ENCODE data around the gene ADAMTS2. TPM values are rescaled to one million over a fixed set of nuclear protein-coding genes. Genes with fewer than 3 reads are reported as not detected.

ADAMTS2 gene
- total and polyA plus RNA-seq, 2 of the 4 experiments (the other 2 are of a cell fraction): 19.0 to 58.8 TPM

GRCh38 chr5:179301796-179302195, 43.5 kb downstream of the ADAMTS2 start:
- no TSS peak for BruUV-seq (replicated peaks)
- H3K4ac ChIP-seq (ENCODE audit: low read depth, low read length): peak overlapping the region; percentile 35; the same call in 1 of the 2 replicates
- no peak overlapping the region for H2BK15ac ChIP-seq (ENCODE audit: low read depth, low read length)
- no peaks in the 10 kb centered on the region for H3K27me3 ChIP-seq (ENCODE audit: control insufficient read depth, insufficient read depth, low read length)
- no peak overlapping the region for H3K14ac ChIP-seq (replicated peaks; ENCODE audit: low read depth, low read length)
- no peak overlapping the region for H3K27ac ChIP-seq (ENCODE audit: insufficient read depth, low read length)
- intact Hi-C loops (cut with micrococcal nuclease): loop anchor here (5.0 to 10.0 kb wide), 2 partner anchors 34 to 253 kb away; partner anchors contain the start of gene RUFY1
- H3K9me1 ChIP-seq (ENCODE audit: insufficient read depth, low read length): peaks cover 18% of the 10 kb centered on the region
- no peak overlapping the region for H3K4me2 ChIP-seq (ENCODE audit: low read depth, low read length)
- POLR2A ChIA-PET (ENCODE audit: unreplicated experiment): no interaction called here
- no peak overlapping the region for H3K56ac ChIP-seq (ENCODE audit: extremely low read depth, insufficient read depth, low read length)
- TF ChIP-seq CTCF (conservative IDR thresholded peaks at IDR 0.05; ENCODE audit: low read depth, low read length) (no peak), BHLHE40 (IDR thresholded peaks at IDR 0.05; ENCODE audit: low read depth, low read length) (no peak), MAZ (IDR thresholded peaks at IDR 0.05; ENCODE audit: borderline replicate concordance, low read depth, low read length) (no peak), POLR2A (IDR thresholded peaks at IDR 0.05; ENCODE audit: low read depth, low read length) (no peak), NFE2L2 (IDR thresholded peaks at IDR 0.05; ENCODE audit: low read depth, low read length) (no peak), MAFK (IDR thresholded peaks at IDR 0.05; ENCODE audit: low read depth, low read length) (no peak), SMC3 (IDR thresholded peaks at IDR 0.05; ENCODE audit: low read depth, low read length) (no peak), MXI1 (IDR thresholded peaks at IDR 0.05; ENCODE audit: borderline replicate concordance, low read depth, low read length) (no peak), USF2 (IDR thresholded peaks at IDR 0.05; ENCODE audit: low read depth, low read length) (no peak), CEBPB (IDR thresholded peaks at IDR 0.05; ENCODE audit: low read depth, low read length) (no peak), CHD1 (IDR thresholded peaks at IDR 0.05; ENCODE audit: low read depth, low read length) (no peak), ELK1 (IDR thresholded peaks at IDR 0.05; ENCODE audit: borderline replicate concordance, low read depth, low read length) (no peak), FOS (IDR thresholded peaks at IDR 0.05; ENCODE audit: low read depth, low read length) (no peak)
- peaks cover 4% of the 10 kb centered on the region; the same call in 1 of the 2 replicates for H4K20me1 ChIP-seq (ENCODE audit: insufficient read depth, low read length)
- no peak overlapping the region for H2BK5ac ChIP-seq (ENCODE audit: low read depth, low read length, poor library complexity, severe bottlenecking)
- ATAC-seq (ENCODE audit: low read depth) (no peak), DNase-seq (no peak)
- H3K79me1 ChIP-seq (ENCODE audit: low read depth in 1 of 2, low read length in 2 of 2): peaks cover 22 to 65% of the 10 kb centered on the region in 2 experiments
- in situ Hi-C loops (cut with MboI; ENCODE audit: low sequenced_read_pairs): no loop called here
- no peak overlapping the region for H2AK9ac ChIP-seq (replicated peaks; ENCODE audit: low read depth, low read length, poor library complexity)
- no peak overlapping the region for H4K5ac ChIP-seq (ENCODE audit: low read depth, low read length)
- H3K4me3 ChIP-seq (ENCODE audit: insufficient read depth, low read depth, low read length): no peak overlapping the region
- H3K9ac ChIP-seq (ENCODE audit: low read depth, low read length): no peak overlapping the region
- CTCF ChIA-PET: no interaction called here
- WGBS, 2 experiments (ENCODE audit: extremely low coverage in 2 of 2, insufficient read length in 1 of 2): 92% methylated on average over 8 of the region's 17 CpGs; no CpG with 5 or more reads in 1 of the 2 experiments
- no peak overlapping the region for H4K91ac ChIP-seq (ENCODE audit: insufficient read depth, low read depth, low read length)
- H3K9me3 ChIP-seq (ENCODE audit: control insufficient read depth, insufficient read depth, low read length): no peaks in the 10 kb centered on the region; the same call in 1 of the 2 replicates
- H2BK20ac ChIP-seq (ENCODE audit: low read depth, low read length): no peak overlapping the region
- no peak overlapping the region for H4K8ac ChIP-seq (ENCODE audit: low read depth in 2 of 2, low read length in 2 of 2)
- no peaks in the 10 kb centered on the region for H3K36me3 ChIP-seq (ENCODE audit: control insufficient read depth, insufficient read depth, low read length)
- dilution Hi-C loops (cut with HindIII; ENCODE audit: low sequenced_read_pairs, unreplicated experiment): no loop called here
- no peak overlapping the region for H3K18ac ChIP-seq (ENCODE audit: low read depth, low read length)
- H2AK5ac ChIP-seq (ENCODE audit: low read depth, low read length): peak overlapping the region; percentile 35; the same call in 1 of the 2 replicates
- no peak overlapping the region for H2AFZ ChIP-seq (replicated peaks; ENCODE audit: low read length, poor library complexity)
- no peak overlapping the region for H3K23ac ChIP-seq (ENCODE audit: low read depth, low read length)
- H3K4me1 ChIP-seq (ENCODE audit: control insufficient read depth, insufficient read depth, low read length): peaks cover 28% of the 10 kb centered on the region
- H2BK120ac ChIP-seq (ENCODE audit: low read depth, low read length): no peak overlapping the region
